NB4 (cell line): ENCODE results near the gene TRIM75.
"Not testable (repeated sequence)": the region's sequence is repeated elsewhere in the genome, so short reads cannot be mapped to it uniquely, and the experiment has no call there.

Experiments
- DNase-seq: peaks from one replicate; pipeline ENCODE4 v3.0.0; 2010; ENCODE audit warnings: low read depth
- H3K4me3 ChIP-seq: one replicate; pipeline ENCODE4 v1.5.1; 2011; ENCODE audit warnings: mild to moderate bottlenecking, low read depth, low read length, moderate library complexity
- CTCF ChIP-seq: IDR thresholded peaks from one replicate; pipeline ENCODE4 v1.5.1; 2012; ENCODE audit warnings: low read depth, low read length
- MAX ChIP-seq: IDR thresholded peaks from 2 replicates; pipeline ENCODE4 v1.6.1; 2011; ENCODE audit warnings: low read depth, low read length
- MYC ChIP-seq: IDR thresholded peaks from 2 replicates; pipeline ENCODE4 v1.6.1; 2011; ENCODE audit warnings: low read depth, low read length
- POLR2A ChIP-seq: IDR thresholded peaks from 2 replicates; pipeline ENCODE4 v1.6.1; 2011; ENCODE audit warnings: mild to moderate bottlenecking; ENCODE audit not compliant: insufficient read length; ENCODE audit errors: extremely low read depth

Gene TRIM75

GRCh38 chr4:165010487-165010886 lies 43.2 kb upstream of the TRIM75 start:
- no peak for DNase-seq
- no peak for TF ChIP-seq CTCF
- TF ChIP-seq MYC: no peak
- no peak for TF ChIP-seq POLR2A
- no peak for TF ChIP-seq MAX
- H3K4me3 ChIP-seq: no peak overlapping the region

GRCh38 chr4:165010991-165011390 lies 42.7 kb upstream of the TRIM75 start:
- TF ChIP-seq MAX: no peak
- TF ChIP-seq MYC: no peak
- TF ChIP-seq CTCF: no peak
- no peak for TF ChIP-seq POLR2A
- DNase-seq: no peak
- no peak overlapping the region for H3K4me3 ChIP-seq

GRCh38 chr4:165011403-165011802 lies 42.3 kb upstream of the TRIM75 start:
- no peak overlapping the region for H3K4me3 ChIP-seq
- DNase-seq: no peak
- TF ChIP-seq CTCF: no peak
- no peak for TF ChIP-seq MAX
- TF ChIP-seq MYC: no peak
- TF ChIP-seq POLR2A: no peak

GRCh38 chr4:165013691-165014090 lies 40.0 kb upstream of the TRIM75 start:
- no peak for TF ChIP-seq CTCF
- no peak for TF ChIP-seq MAX
- no peak for TF ChIP-seq POLR2A
- TF ChIP-seq MYC: no peak
- DNase-seq: no peak
- H3K4me3 ChIP-seq: no peak overlapping the region

GRCh38 chr4:165016971-165017370 lies 36.7 kb upstream of the TRIM75 start:
- peak; percentile 45 for TF ChIP-seq CTCF
- no peak for TF ChIP-seq MYC
- TF ChIP-seq POLR2A: no peak
- no peak for TF ChIP-seq MAX
- no peak overlapping the region for H3K4me3 ChIP-seq
- peak; percentile 15 for DNase-seq

GRCh38 chr4:165019995-165020394 lies 33.7 kb upstream of the TRIM75 start:
- H3K4me3 ChIP-seq, DNase-seq: not testable (repeated sequence)

GRCh38 chr4:165025782-165026181 lies 27.9 kb upstream of the TRIM75 start:
- not testable (repeated sequence) for DNase-seq, H3K4me3 ChIP-seq
